Sigmoid colon (tissue), 4 donors: ENCODE measurements around the gene ENO2.

ENCODE experiments used
- CTCF ChIP-seq, 4 experiments: fragments of 450-650 bp in 3 of 4; fragments of 200-600 bp in 1 of 4; IDR thresholded peaks; one replicate each; pipeline ENCODE4 v1.5.1; 2016 to 2019; ENCODE audit warnings: antibody characterized with exemption in 4 of 4, mild to moderate bottlenecking in 3 of 4, moderate library complexity in 2 of 4
- EP300 ChIP-seq, 4 donors: sonication (generic); formaldehyde crosslinking; IDR thresholded peaks; one replicate each; pipeline ENCODE4 v1.6.1; 2017; ENCODE audit warnings: antibody characterized with exemption in 4 of 4
- POLR2AphosphoS5 ChIP-seq, 4 donors: sonication (generic); formaldehyde crosslinking; IDR thresholded peaks; one replicate each; pipeline ENCODE4 v1.6.1; 2017; ENCODE audit warnings: antibody characterized with exemption in 4 of 4

- TF ChIP-seq POLR2AphosphoS5 (IDR thresholded peaks at IDR 0.05) (no peak), CTCF (IDR thresholded peaks at IDR 0.05) (no peak), EP300 (IDR thresholded peaks at IDR 0.05) (no peak)
Measured at GRCh38 chr12:6919588-6919987, 5.2 kb downstream of the ENO2 start.
